DMS153 (cell line): Measurements from ENCODE around the gene NDUFS2.

Experiments used
- DNase-seq: peaks from one replicate; lab custom pipeline; 2025; lab: John Stamatoyannopoulos, UW

NDUFS2 gene

GRCh38 chr1:161196111-161196510 is 6.1 kb upstream of the NDUFS2 start:
- no peak for DNase-seq

- DNase-seq = no peak
These were observed 5.4 kb upstream of the NDUFS2 start for GRCh38 chr1:161196521-161197451.

DNA sequence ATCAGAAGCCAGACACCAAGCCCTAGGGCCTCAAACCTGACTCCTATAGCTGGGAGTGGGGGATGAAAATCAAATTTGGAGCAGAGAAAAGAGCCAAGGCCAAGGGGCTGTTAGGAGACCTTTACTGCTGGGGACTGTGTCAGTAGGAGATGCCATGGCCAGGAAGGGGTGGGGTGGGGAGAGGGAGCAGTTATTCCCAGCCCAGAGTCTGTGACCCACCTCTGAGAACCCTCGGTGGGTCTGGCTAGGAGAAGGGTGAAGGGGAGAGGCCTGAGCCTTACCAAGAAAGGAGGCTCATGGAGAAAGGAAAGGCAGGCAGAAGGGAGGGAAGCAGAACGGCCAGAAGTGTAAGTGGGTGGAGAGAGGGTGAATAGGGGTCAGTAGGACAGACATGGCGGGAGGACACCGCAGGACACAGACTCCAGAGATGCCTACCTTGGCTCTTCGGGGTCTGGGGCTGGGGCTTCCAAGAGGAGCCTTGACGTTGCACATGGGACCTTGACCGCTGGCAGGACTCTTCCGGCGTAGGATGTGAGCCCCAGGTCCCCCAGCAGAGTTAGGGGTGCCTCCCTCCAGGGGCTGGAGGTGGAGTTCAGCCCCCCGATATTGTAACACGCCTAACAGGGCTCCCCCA is 4.5 kb upstream of the NDUFS2 start:
- DNase-seq = no peak

DNA sequence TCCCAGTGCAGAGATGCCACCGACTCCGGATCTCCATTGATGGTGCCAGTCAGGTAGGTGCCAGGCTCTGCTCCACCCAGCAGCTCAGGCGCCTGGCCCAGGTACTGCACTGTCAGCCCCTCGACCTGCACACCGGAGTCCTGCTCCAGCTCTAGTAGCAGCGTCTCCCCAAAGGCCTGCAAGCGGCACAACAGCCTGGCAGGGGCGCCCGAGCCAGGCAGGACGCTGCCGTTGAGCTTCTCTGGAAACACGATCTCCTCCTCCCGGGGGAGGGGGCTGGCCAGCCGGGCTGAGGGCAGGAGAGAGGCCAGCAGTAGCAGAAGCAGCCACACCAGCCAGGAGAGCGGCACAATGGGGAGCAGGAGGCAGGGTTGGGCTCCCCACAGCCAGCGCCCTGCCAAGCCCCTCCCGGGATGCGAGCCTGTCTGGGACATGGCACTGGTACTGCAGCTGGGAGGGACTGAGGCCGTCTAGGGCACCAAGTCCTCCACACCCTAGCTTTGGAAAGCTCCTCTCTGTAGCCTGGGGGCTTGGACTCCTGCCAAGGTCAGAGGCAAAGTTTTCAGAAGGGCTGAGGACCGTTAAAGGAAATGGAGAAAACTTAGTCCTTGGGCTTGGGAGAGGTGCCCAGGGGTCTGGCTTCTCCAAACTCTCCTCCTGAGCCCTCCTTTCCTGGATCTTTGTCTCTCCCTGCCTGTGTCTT is 3.8 kb upstream of the NDUFS2 start:
- peak; percentile 38 for DNase-seq

DNA sequence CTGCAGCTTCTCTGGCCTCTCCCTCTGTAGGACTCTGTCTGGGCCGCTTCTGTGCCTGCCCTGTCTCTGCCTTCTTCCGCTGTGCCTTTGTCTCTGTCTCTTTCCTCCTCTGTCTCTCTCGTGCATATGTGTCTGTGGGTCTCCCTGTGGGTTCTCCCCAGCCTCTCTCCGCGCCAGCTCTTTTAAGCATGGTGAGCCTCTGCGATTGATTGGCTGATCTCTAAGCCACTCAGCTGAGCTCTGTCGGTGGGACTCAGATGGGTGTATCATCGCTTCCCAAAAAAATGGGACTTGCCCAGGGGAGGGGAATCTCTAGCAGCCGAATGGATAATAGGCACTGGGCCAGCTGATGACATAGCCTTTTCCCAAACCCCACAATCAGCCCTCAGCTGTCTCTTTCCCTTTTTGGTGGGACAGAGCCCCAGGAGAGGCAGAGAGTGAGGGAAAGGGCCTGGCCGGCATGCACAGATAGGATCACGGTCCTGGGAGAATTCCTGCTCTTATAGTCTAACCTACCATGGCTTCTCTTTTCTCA is 3.2 kb upstream of the NDUFS2 start, which contains the start of gene ADAMTS4:
Gene ADAMTS4 (minus strand): TSS at position 158 of the 535 bp plus-strand sequence. CDS start 427 bp downstream, outside the sequence.
- no peak for DNase-seq

GRCh38 chr1:161199506-161200139 is 2.5 kb upstream of the NDUFS2 start:
- DNase-seq = no peak

GRCh38 chr1:161200421-161200991 is 1.7 kb upstream of the NDUFS2 start:
- no peak for DNase-seq

DNA sequence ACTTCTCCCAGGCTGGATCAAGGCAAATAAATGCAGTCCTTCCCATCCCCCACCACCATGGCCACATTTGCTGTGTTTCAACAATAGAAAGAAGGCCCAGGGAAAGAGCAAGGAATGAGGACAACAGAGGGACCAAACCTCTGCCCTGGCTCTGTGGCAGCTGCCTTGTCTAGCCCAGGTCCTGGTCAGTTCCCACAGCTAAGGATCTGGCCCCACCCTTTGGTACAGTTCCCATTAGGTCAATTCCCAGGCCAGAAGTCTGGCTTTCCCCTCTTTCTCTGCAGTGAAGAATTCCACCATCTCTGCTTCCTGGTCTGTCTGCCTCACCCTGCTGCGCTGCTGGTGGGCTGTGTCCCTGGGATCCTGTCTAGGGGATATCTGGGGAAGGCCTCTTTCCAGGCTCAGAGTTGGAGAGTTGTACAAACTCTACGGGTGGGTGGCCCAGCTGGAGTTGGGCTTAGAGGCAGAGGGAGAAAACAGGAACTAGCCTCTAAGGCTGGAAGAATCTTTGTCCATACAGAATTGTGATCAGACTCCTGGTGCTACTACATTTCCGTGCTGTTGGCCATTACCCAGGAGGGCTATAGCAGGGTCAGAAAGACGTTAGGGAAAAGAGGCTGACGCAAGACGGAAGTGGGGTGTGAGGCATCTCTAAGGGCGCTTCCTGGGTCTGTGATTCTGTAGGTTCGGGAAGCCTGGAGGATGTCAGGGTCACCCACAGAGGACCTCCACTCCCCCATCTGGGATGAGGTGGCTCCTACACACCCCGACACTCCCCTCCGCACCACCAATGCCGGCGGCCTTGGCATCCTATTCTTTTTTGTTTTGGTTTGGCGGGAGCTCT is 953 bp upstream of the NDUFS2 start:
- no peak for DNase-seq

- no peak for DNase-seq
These were observed 4.4 kb downstream of the NDUFS2 start for GRCh38 chr1:161206411-161207140.

DNA sequence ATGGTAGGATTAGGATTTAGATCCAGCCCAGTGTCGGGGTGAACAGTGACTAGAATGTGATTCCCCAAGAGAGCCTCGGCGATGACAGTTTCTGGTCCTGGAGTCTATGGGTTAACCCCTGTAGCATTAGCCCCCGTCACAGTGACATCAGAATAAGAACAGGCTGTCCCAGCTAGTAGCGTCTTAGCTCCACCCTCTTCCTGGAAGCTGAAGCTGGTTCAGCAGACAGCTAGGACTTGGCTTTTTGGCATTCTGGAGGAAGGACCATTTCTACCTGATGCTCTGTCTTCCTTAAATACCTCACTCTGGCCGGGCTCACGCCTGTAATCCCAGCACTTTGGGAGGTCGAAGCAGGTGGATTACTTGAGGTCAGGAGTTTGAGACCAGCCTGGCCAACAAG is 5.0 kb downstream of the NDUFS2 start:
- no peak for DNase-seq

DNA sequence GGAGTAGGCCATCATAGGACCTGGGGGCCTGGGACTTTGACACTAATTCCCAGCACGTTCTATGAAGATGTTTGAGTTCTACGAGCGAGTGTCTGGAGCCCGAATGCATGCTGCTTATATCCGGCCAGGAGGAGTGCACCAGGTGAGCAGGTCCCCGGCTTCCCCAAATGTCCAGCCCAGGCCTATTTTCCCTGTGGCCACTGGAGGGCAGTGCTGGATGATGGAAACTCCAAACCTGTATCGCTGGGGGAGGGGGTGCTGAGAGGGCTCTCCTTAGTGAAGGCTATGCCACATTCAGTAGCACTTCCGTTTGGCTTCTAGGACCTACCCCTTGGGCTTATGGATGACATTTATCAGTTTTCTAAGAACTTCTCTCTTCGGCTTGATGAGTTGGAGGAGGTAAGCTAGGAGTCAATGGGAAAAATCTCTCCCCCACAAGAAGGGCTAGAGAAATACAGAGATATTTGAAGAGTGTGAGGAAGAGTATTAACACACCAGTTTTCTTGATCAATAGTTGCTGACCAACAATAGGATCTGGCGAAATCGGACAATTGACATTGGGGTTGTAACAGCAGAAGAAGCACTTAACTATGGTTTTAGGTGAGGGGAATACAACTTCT is 7.7 kb downstream of the NDUFS2 start:
- DNase-seq = peak; percentile 59

GRCh38 chr1:161214369-161214768 is 12.2 kb downstream of the NDUFS2 start:
- DNase-seq = no peak

DNA sequence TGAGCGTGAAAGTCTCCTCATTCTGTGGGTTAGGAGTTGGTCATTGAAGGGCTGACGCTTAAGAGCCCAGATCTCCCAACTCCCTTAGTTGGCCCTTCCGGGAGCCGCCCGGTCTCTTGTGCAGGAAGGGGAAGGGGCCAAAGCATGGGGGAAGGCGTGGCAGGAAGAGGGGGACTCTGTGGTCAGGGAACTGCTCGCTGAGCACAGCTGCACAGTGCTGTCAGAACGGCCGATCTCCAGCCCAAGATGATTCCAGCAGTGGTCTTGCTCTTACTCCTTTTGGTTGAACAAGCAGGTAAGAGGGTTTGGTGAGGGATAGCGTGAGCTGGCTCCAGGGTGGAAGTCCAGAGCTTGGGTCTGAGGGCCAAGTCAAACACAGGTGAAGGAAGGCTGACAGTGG is 12.9 kb downstream of the NDUFS2 start, which contains the start of gene FCER1G:
Gene FCER1G (plus strand): TSS at position 220 of the 400 bp plus-strand sequence. CDS start 27 bp downstream, at position 247.
- DNase-seq = no peak

DNA sequence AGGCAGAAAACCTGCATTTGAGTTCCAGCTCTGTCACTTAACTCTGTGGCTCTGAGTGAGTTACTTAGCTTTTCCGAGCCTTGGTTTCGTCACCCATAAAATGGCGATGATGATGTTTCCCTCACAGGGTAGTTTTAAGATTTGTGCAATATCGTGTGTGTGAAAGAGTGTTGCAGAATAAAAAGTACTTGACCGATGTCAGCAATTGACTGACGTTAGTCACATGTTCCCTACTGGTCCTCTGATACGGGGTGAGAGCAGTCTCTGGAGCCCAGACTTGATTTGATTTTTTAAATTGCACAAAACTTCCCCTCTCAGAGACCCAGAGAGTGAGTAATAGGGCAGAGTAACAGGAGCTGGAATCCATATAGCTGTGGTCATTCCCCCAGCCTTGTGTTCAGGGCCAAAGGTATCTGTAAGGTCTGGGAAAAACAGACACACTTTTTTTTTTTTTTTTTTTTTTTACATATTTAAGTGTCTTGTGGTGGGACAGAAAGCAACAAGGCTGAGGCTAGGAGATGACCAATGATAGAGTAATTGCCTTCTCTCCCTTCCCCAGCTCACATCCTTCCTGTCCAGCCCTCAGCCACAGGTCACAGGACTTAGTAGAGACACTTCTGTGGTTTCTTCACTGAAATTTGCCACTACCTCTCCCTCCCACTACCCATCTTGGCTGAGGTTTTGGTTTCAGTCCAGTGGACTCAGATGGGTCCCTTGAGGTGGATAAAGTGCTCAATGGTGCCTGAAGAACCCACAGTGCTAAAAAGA is 15.0 kb downstream of the NDUFS2 start:
- DNase-seq = no peak

GRCh38 chr1:161217831-161218230 is 15.7 kb downstream of the NDUFS2 start:
- DNase-seq = no peak

DNA sequence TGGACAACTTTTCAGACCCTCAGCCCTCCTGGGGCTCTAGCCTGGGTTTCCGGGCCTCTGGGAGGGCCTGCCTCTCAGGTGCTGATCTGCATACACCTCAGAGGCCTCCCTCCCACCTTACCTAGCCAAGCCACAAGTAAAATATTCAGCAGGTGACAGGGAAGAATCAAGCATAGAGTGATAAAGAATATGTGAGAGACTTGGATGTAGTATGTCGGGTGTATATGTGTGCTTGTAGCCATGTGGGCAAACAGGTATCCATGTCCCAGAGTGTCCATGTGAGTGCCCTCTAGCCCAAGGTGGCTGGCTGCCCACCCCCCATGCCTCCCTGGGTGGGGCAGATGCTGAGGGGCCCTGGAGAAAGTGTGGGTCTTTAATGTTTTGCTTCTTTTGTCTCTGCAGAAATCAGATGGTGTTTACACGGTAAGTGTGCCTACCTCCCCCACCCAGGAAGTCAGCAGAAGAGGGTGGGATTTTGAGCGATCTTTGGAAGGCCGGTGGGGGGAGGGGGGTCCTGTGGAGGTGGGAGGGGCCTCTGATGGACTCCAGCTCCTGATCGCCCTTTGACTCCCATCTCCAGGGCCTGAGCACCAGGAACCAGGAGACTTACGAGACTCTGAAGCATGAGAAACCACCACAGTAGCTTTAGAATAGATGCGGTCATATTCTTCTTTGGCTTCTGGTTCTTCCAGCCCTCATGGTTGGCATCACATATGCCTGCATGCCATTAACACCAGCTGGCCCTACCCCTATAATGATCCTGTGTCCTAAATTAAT is 16.3 kb downstream of the NDUFS2 start:
- no peak for DNase-seq

GRCh38 chr1:161219078-161219892 is 17.1 kb downstream of the NDUFS2 start:
- DNase-seq = no peak
